GM13976 (cell line): ENCODE results near the gene ADD1.

Source experiments
- DNase-seq: peaks from one replicate; pipeline ENCODE4 v3.0.0; 2012; ENCODE audit warnings: low spot score
- in situ Hi-C: fragments of 300-500 bp; cut with MboI; formaldehyde crosslinking; loops from one replicate; pipeline ENCODE4 v1.12.0; 2022; ENCODE audit warnings: low sequenced_read_pairs, mixed read lengths, inconsistent platforms; ENCODE audit not compliant: unreplicated experiment
- TF ChIP-seq, protein P1 (sequence below): IDR thresholded peaks from 2 replicates; pipeline ENCODE4 v1.5.1; 2012; ENCODE audit warnings: borderline replicate concordance, mild to moderate bottlenecking; ENCODE audit not compliant: insufficient read depth; ENCODE audit errors: extremely low read depth, missing control alignments, control extremely low read depth

The ADD1 gene

GRCh38 chr4:2831611-2832308, 11.9 kb upstream of the ADD1 start:
- in situ Hi-C loops, result no loop called here
- DNase-seq, result no peak

GRCh38 chr4:2832309-2832980, 11.2 kb upstream of the ADD1 start:
- in situ Hi-C loops, result no loop called here
- TF ChIP-seq, protein P1, sequence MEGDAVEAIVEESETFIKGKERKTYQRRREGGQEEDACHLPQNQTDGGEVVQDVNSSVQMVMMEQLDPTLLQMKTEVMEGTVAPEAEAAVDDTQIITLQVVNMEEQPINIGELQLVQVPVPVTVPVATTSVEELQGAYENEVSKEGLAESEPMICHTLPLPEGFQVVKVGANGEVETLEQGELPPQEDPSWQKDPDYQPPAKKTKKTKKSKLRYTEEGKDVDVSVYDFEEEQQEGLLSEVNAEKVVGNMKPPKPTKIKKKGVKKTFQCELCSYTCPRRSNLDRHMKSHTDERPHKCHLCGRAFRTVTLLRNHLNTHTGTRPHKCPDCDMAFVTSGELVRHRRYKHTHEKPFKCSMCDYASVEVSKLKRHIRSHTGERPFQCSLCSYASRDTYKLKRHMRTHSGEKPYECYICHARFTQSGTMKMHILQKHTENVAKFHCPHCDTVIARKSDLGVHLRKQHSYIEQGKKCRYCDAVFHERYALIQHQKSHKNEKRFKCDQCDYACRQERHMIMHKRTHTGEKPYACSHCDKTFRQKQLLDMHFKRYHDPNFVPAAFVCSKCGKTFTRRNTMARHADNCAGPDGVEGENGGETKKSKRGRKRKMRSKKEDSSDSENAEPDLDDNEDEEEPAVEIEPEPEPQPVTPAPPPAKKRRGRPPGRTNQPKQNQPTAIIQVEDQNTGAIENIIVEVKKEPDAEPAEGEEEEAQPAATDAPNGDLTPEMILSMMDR, result no peak
- DNase-seq, result peak; percentile 87

More at GRCh38 chr4:2831611-2832308, 11.9 kb upstream of the ADD1 start:
- TF ChIP-seq, protein P1, result no peak

DNA sequence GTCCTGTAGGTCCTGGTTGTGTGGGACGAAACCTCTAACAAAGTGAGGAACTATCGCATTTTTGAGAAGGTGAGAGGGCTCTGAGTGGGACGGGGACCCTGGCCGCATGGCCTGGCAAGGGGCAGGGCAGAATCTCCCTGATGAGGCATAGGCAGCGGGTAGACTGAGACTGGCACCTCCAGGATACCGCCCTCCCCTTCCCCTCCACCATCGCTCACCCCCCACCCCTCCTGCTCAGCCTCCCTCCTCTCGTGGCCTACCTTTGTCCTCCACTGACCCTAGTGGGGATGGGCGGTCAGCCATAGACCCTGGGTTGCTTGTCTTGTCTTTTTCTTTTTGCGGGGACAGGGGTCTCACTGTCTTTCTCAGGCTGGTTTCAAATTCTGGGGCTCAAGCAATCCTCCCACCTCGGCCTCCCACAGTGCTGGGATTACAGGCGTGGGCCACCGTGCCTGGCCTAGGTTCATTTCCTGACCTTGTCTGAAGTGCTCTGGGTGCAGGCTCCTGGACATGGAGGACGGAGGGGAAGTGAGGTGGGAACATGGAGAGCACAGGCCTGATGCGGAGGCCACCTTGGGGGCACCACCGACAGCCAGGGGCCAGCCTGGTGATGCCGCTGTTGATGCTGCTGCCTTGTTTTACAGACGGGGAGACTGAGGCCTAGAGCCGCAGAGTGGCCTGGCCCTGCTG, 10.5 kb upstream of the ADD1 start:
- TF ChIP-seq, protein P1, result no peak
- no peak for DNase-seq
- in situ Hi-C loops, result no loop called here

DNA sequence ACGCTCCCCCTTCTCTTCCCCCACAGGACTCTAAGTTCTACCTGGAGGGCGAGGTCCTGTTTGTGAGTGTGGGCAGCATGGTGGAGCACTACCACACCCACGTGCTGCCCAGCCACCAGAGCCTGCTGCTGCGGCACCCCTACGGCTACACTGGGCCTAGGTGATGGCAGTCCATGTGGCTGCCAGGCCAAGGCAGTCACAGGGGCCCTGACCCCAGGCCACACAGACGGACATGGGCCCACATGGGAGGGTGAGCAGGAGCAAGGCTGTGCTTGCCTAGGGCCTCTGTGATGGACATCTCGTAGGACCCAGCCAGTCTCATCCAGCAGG, 10.0 kb upstream of the ADD1 start:
- in situ Hi-C loops, result no loop called here
- DNase-seq, result no peak
- TF ChIP-seq, protein P1, result no peak

GRCh38 chr4:2834001-2834921, 9.4 kb upstream of the ADD1 start:
- in situ Hi-C loops, result no loop called here
- TF ChIP-seq, protein P1, result no peak
- peak; percentile 42 for DNase-seq

DNA sequence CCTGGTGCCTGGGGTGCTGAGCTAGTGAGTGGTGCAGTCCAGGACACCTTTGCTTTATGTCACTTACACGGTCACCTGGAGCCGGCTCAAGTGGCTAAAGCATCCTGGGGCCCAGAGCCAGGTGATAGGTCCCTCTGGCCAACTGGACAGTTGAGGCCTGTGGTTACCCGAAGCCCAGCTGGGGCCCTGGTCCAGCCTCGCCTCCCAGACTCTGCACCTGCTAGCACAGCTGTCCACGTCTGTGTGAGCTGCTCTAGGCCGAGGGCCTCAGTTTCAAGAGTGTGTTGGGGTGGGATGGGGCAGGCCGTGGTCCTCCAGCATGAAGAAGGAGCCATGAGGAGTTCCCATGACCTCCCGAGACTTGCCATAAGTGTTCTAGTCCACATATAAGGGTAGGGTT, 7.7 kb upstream of the ADD1 start:
- TF ChIP-seq, protein P1, result no peak
- no peak for DNase-seq
- in situ Hi-C loops, result no loop called here
